H1 (cell line): ENCODE results near the gene CENPB. TPM values are rescaled to one million over a fixed set of nuclear protein-coding genes. Genes with fewer than 3 reads are reported as not detected.

ENCODE experiments used
- CTCF ChIA-PET: fragments of 300-600 bp; sonication (Branson Sonifier 250); formaldehyde crosslinking; loops from one replicate; lab custom pipeline; 2021; ENCODE audit not compliant: partially characterized antibody; lab: Charles Lee
- POLR2A ChIA-PET: fragments of 300-600 bp; sonication (Branson Sonifier 250); formaldehyde crosslinking; loops from one replicate; lab custom pipeline; 2021; ENCODE audit warnings: inconsistent platforms; ENCODE audit not compliant: partially characterized antibody; lab: Charles Lee
- DNase-seq, 2 experiments: peaks; one replicate each; pipeline versions ENCODE4 v3.0.0 to v3.0.0-alpha.2; 2010 to 2022; ENCODE audit warnings: low spot score in 2 of 2, low read depth in 1 of 2, mixed read lengths in 1 of 2
- FAIRE-seq: peaks from 2 replicates; lab custom pipeline; 2011; peaks lifted over from hg19 to GRCh38; lab: Jason Lieb, UNC
- H2AFZ ChIP-seq: 2 replicates; pipeline ENCODE4 v1.8.1; 2012; ENCODE audit warnings: low read length, inconsistent platforms
- H2AK5ac ChIP-seq: 2 replicates; pipeline ENCODE4 v1.6.1; 2013; ENCODE audit warnings: low read depth, low read length
- H2BK120ac ChIP-seq: replicated peaks from 2 replicates; pipeline ENCODE3; 2013; ENCODE audit warnings: low read depth, low read length, inconsistent platforms
- H2BK12ac ChIP-seq: 2 replicates; pipeline ENCODE4 v1.6.1; 2013; ENCODE audit warnings: low read depth, low read length
- H2BK15ac ChIP-seq: 2 replicates; pipeline ENCODE4 v1.6.1; 2013; ENCODE audit warnings: low read length
- H2BK20ac ChIP-seq: 2 replicates; pipeline ENCODE4 v1.6.1; 2013; ENCODE audit warnings: low read length
- H2BK5ac ChIP-seq: 2 replicates; pipeline ENCODE4 v1.6.1; 2013; ENCODE audit warnings: low read depth, low read length
- H3K14ac ChIP-seq: 2 replicates; pipeline ENCODE4 v1.6.1; 2013; ENCODE audit warnings: inconsistent platforms; ENCODE audit not compliant: insufficient read length
- H3K18ac ChIP-seq: 2 replicates; pipeline ENCODE4 v1.6.1; 2013; ENCODE audit warnings: low read length; ENCODE audit errors: extremely low read depth
- H3K23ac ChIP-seq: 2 replicates; pipeline ENCODE4 v1.6.1; 2013; ENCODE audit warnings: inconsistent platforms; ENCODE audit not compliant: insufficient read length
- H3K23me2 ChIP-seq: 2 replicates; pipeline ENCODE4 v1.6.1; 2013; ENCODE audit warnings: low read depth, low read length
- H3K27ac ChIP-seq: 2 replicates; pipeline ENCODE4 v1.6.1; 2011; ENCODE audit warnings: low read depth, low read length, inconsistent platforms
- H3K27me3 ChIP-seq, 4 experiments: replicated peaks in 1 of 4; 1 replicate in 1 of 4; 2 replicates in 3 of 4; pipeline versions ENCODE4 v1.6.1 to v1.8.1; 2011 to 2013; ENCODE audit warnings: low read length in 3 of 4, mild to moderate bottlenecking in 3 of 4, inconsistent platforms in 2 of 4, mixed read lengths in 2 of 4, moderate library complexity in 1 of 4; ENCODE audit not compliant: control insufficient read depth in 3 of 4, insufficient read depth in 3 of 4; ENCODE audit errors: extremely low read depth in 1 of 4
- H3K36me3 ChIP-seq, 4 experiments: 2 replicates each; pipeline versions ENCODE4 v1.6.1 to v1.8.1; 2011 to 2013; ENCODE audit warnings: mild to moderate bottlenecking in 4 of 4, low read length in 3 of 4, moderate library complexity in 2 of 4, control low read depth in 1 of 4, inconsistent platforms in 1 of 4; ENCODE audit not compliant: insufficient read depth in 4 of 4, control insufficient read depth in 2 of 4
- H3K4ac ChIP-seq: replicated peaks from 2 replicates; pipeline ENCODE3; 2013; ENCODE audit warnings: low read length, low read depth, mixed read lengths, inconsistent platforms; ENCODE audit not compliant: insufficient read length
- H3K4me1 ChIP-seq, 4 experiments: replicated peaks in 1 of 4; 1 replicate in 1 of 4; 2 replicates in 3 of 4; pipeline versions ENCODE4 v1.6.1 to v1.8.1; 2011 to 2013; ENCODE audit warnings: low read length in 3 of 4, inconsistent platforms in 2 of 4, mixed read lengths in 1 of 4; ENCODE audit not compliant: insufficient read depth in 4 of 4, control insufficient read depth in 3 of 4
- H3K4me2 ChIP-seq, 2 experiments: 2 replicates each; pipeline versions ENCODE4 v1.6.1 to v1.8.1; 2011 to 2013; ENCODE audit warnings: low read depth in 2 of 2, low read length in 2 of 2, control low read depth in 1 of 2, inconsistent platforms in 1 of 2, mild to moderate bottlenecking in 1 of 2; ENCODE audit not compliant: insufficient read depth in 1 of 2
- H3K4me3 ChIP-seq, 4 experiments: fragments of 200-600, 300-600 bp in 1 of 4; sonication (generic), shearing (Covaris generic), sonication (Bioruptor Twin) in 1 of 4; 2 replicates each; pipeline versions ENCODE4 v1.5.1 to v1.8.1; 2011 to 2016; ENCODE audit warnings: low read length in 4 of 4, low read depth in 3 of 4, control low read depth in 2 of 4, inconsistent platforms in 2 of 4, mild to moderate bottlenecking in 2 of 4, mixed read lengths in 1 of 4, moderate library complexity in 1 of 4; ENCODE audit not compliant: insufficient read depth in 2 of 4; ENCODE audit errors: extremely low read depth in 1 of 4
- H3K56ac ChIP-seq: replicated peaks from 2 replicates; pipeline ENCODE3; 2013; ENCODE audit warnings: low read depth, mild to moderate bottlenecking, mixed read lengths, low read length, inconsistent platforms; ENCODE audit not compliant: insufficient read length
- H3K79me1 ChIP-seq: 2 replicates; pipeline ENCODE4 v1.6.1; 2013; ENCODE audit warnings: low read depth, low read length, control low read depth
- H3K79me2 ChIP-seq, 2 experiments: 2 replicates each; pipeline versions ENCODE4 v1.6.1 to v1.8.1; 2012 to 2013; ENCODE audit warnings: low read length in 2 of 2, mild to moderate bottlenecking in 2 of 2, inconsistent platforms in 1 of 2; ENCODE audit not compliant: insufficient read depth in 2 of 2, control insufficient read depth in 1 of 2
- H3K9ac ChIP-seq, 4 experiments: replicated peaks in 1 of 4; 1 replicate in 1 of 4; 2 replicates in 3 of 4; pipeline versions ENCODE4 v1.6.1 to v1.8.1; 2011 to 2013; ENCODE audit warnings: low read depth in 3 of 4, low read length in 3 of 4, control low read depth in 2 of 4, mild to moderate bottlenecking in 2 of 4, moderate library complexity in 2 of 4, inconsistent platforms in 1 of 4; ENCODE audit errors: extremely low read depth in 1 of 4
- H3K9me3 ChIP-seq, 2 experiments: 2 replicates each; pipeline versions ENCODE4 v1.6.1 to v1.8.1; 2012 to 2013; ENCODE audit warnings: mild to moderate bottlenecking in 2 of 2, moderate library complexity in 2 of 2, control low read depth in 1 of 2, inconsistent platforms in 1 of 2, low read depth in 1 of 2, low read length in 1 of 2, mixed read lengths in 1 of 2; ENCODE audit not compliant: insufficient read depth in 2 of 2
- H4K20me1 ChIP-seq, 2 experiments: replicated peaks in 1 of 2; 2 replicates each; pipeline versions ENCODE3 to v1.8.1; 2011 to 2013; ENCODE audit warnings: inconsistent platforms in 2 of 2, low read length in 2 of 2, mild to moderate bottlenecking in 1 of 2; ENCODE audit not compliant: insufficient read depth in 2 of 2, control insufficient read depth in 1 of 2
- H4K5ac ChIP-seq: 2 replicates; pipeline ENCODE4 v1.6.1; 2013; ENCODE audit warnings: low read length, low read depth, mixed read lengths, inconsistent platforms; ENCODE audit not compliant: insufficient read length
- H4K8ac ChIP-seq: 2 replicates; pipeline ENCODE4 v1.8.0; 2013; ENCODE audit warnings: mild to moderate bottlenecking, moderate library complexity, low read length, inconsistent platforms; ENCODE audit not compliant: insufficient read depth; ENCODE audit errors: extremely low read depth
- H4K91ac ChIP-seq: replicated peaks from 2 replicates; pipeline ENCODE3; 2013; ENCODE audit warnings: low read length, mixed read lengths, inconsistent platforms; ENCODE audit not compliant: insufficient read length
- JUN ChIP-seq: IDR thresholded peaks from 2 replicates; pipeline ENCODE4 v1.6.1; 2011; ENCODE audit warnings: low read depth, mild to moderate bottlenecking, improper control_type of control experiment, low read length
- WGBS, 2 experiments: shearing (Covaris generic) in 1 of 2; methylation state at CpG; one replicate each; pipeline versions ENCODE4 v1.1.6 to v1.1.7; 2013 to 2015; ENCODE audit warnings: low lambda C conversion rate in 2 of 2, mixed read lengths in 2 of 2, inconsistent platforms in 1 of 2, low coverage in 1 of 2, missing lambda C conversion rate in 1 of 2; ENCODE audit not compliant: insufficient replicate concordance in 2 of 2, insufficient coverage in 1 of 2, insufficient read length in 1 of 2; ENCODE audit errors: extremely low coverage in 1 of 2, missing lambda C conversion rate in 1 of 2; 5-methylcytosine and 5-hydroxymethylcytosine counted together
- polyA plus RNA-seq, 7 experiments: library from polyadenylated mRNA; depleted of rRNA in 3 of 7; stranded (reverse) in 5 of 7; unstranded in 2 of 7; fragments of >200 nt in 5 of 7; fragments of 200-250 nt in 2 of 7; gene quantifications; 1 replicate in 5 of 7; 2 replicates in 1 of 7; 4 replicates in 1 of 7; pipeline versions ENCODE4 v1.2.1 to v1.2.3, GENCODE V29; 2011 to 2013; ENCODE audit warnings: missing spikeins in 2 of 7, mixed read lengths in 2 of 7
- total RNA-seq: library from RNA; stranded (reverse); fragmentation: NEBNext Ultra II Directional; extraction: Animal tissue kit (Norgen Biotek cat#: 25700); gene quantifications from 2 replicates; pipeline ENCODE4 v1.2.1, GENCODE V29; 2021

Gene CENPB
- total and polyA plus RNA-seq, 2 of the 8 experiments (the other 6 are each of a cell fraction or from before 2014, with no cell fraction given) = 17.7 to 51.6 TPM

DNA sequence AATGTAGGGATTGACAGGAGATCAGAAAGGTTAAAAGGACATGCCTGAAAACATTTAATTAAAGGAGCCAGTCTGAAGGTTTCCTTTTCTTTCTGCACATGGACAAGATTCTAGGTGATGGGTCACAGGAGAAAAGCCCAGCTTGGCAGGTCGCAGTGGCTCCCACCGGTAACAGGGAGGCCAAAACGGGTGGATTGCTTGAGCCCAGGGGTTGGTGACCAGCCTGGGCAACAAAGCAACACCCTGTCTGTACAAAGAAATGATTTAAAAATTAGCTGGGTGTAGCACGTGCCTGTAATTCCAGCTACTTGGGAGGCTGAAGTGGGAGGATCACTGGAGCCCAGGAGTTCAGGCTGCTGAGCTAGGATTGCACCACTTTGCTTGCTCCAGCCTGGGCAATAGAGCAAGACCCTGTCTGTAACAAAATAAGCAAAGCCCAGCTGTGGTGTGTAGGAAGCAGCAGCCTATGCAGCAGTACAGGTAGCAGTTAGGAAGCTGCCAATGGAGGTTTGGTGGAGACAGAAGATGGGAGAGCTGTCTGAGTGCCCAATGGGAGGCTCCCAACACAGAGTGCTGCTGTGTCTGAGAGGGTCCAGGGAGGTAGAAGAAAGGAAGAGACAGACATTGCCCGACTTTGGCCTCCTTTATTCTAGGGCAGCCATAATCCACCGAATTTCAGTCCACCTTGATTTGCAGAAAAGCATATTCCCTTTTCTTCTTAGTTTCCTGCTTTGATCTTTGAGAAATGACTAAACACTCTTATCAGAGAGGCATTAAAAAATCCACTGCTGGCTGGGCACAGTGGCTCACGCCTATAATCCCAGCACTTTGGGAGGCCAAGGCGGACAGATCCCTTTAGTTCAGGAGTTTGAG, 26.7 kb upstream of the CENPB start:
- WGBS, 2 experiments = 87% methylated on average over 8 of the region's 8 CpGs; no CpG with 5 or more reads in 1 of the 2 experiments
- no peaks in the 10 kb centered on the region for H4K20me1 ChIP-seq
- no peak overlapping the region for H2BK120ac ChIP-seq
- H3K4me1 ChIP-seq = peaks cover 0 to 7% (median 2%) of the 10 kb centered on the region in 4 experiments; a peak in 2 of 7 replicates
- no peaks in the 10 kb centered on the region for H3K79me1 ChIP-seq
- H2AFZ ChIP-seq = no peak overlapping the region
- no peaks in the 10 kb centered on the region for H3K27me3 ChIP-seq
- no peak overlapping the region for H3K4ac ChIP-seq
- no peak overlapping the region for H3K4me3 ChIP-seq
- H4K8ac ChIP-seq = no peak overlapping the region
- ChIA-PET CTCF (interaction anchor here (0.6 to 10.6 kb wide), 9 partner anchors 12 to 259 kb away, joined by 3 to 128 read pairs (median 4); partner anchors contain the start of genes ADISSP, CENPB and SPEF1), POLR2A (interaction anchor here (0.6 to 2.2 kb wide), 2 partner anchors 13 to 601 kb away, joined by 3 to 6 read pairs; no protein-coding TSS in a partner anchor)
- no peaks in the 10 kb centered on the region for H3K36me3 ChIP-seq
- TF ChIP-seq JUN = no peak
- no peaks in the 10 kb centered on the region for H3K23me2 ChIP-seq
- no peaks in the 10 kb centered on the region for H3K9me3 ChIP-seq
- no peak for DNase-seq
- no peak overlapping the region for H4K5ac ChIP-seq
- H3K23ac ChIP-seq = no peak overlapping the region
- no peak overlapping the region for H2BK15ac ChIP-seq
- H2AK5ac ChIP-seq = no peak overlapping the region
- H3K4me2 ChIP-seq = no peak overlapping the region
- FAIRE-seq = no peak
- H2BK5ac ChIP-seq = no peak overlapping the region
- H2BK20ac ChIP-seq = no peak overlapping the region
- H3K9ac ChIP-seq = no peak overlapping the region
- no peak overlapping the region for H3K56ac ChIP-seq
- H2BK12ac ChIP-seq = no peak overlapping the region
- no peak overlapping the region for H4K91ac ChIP-seq
- H3K79me2 ChIP-seq = no peaks in the 10 kb centered on the region
- no peak overlapping the region for H3K14ac ChIP-seq
- H3K18ac ChIP-seq = no peak overlapping the region; the same call in 1 of the 2 replicates
- H3K27ac ChIP-seq = no peak overlapping the region
